HG03354 (cell line): Measurements from ENCODE around the gene DGKZ.

Experiments
- ATAC-seq: cut with Tn5 transposase; IDR thresholded peaks from one replicate; pipeline ENCODE4 v1.9.1; 2021; ENCODE audit warnings: mild to moderate bottlenecking; ENCODE audit not compliant: unreplicated experiment, poor library complexity, severe bottlenecking

The DGKZ gene

GRCh38 chr11:46421257-46421880 lies 74.1 kb downstream of the DGKZ start:
- no peak for ATAC-seq

DNA sequence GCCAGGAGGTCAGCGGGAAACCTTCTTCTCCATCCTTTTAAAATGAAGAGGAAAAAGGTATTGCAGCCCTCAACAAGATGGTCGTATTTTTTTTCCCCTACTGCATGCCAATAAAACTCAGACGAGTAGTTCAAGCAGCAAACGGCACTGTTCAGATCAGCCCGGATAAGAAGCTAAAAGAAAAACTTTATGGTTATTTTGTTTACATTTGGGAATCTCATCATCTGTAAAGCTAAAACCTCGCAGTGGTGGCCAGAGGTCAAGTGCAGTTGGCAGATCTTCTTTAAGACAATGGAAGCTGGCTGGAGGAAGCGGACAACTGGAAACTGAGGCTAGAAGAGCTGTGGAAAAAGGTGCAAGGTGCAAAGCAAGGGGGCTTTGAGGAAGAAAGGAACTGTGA lies 75.3 kb downstream of the DGKZ start:
- no peak for ATAC-seq

DNA sequence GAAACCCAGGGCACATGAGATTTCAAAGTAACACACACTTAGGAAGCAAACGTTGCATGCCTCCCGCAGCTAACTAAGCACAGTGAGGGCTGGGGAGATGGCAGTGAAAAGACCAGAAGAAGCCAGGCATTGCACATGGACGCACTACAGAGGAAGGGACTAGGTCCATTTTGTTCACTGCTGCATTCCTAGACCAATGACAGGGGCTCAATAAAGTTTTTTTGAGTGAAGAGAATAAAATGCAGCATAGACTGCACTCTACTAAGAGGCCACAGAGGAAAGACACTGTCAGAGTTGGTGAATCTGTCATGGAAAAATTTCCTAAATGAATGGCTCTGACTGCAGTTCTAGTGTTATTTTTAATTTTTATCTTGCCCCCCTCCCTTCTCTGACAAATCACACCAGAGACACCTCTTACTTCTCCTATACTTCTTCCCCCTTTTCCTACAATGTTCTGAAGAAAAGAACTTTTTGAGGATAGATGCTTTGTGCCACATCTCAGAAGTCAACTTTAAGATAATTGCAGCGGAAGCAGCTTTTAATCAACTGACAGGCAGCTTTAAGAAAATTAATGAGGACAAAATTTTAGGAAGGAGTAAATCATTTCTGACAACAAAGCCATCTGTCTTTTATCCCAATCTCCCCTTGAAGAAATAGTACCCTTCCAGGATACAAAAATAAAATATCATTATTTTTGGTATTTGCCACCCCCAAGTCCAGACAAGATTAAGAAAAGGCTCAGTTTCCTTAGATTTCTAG lies 79.1 kb downstream of the DGKZ start:
- no peak for ATAC-seq

GRCh38 chr11:46427364-46427763 lies 80.1 kb downstream of the DGKZ start:
- no peak for ATAC-seq

DNA sequence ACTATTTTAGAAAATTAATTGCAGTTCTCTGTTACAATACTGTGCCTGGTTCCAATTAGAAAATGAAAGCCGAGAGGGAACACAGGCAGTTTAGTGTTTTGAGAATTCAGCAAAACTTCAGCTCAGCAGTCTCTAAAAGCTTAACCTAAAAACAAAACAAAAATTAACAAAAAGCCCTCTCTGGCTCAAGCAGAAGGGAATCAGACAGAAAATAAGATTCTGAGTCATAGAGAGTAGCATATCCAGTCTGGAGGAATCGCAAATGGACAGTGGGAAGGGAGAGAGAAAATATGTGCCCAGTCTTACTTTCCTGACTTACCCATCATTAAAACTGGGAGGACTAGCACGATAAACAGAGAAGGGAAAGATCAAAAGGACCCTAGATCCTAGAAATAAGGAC lies 82.5 kb downstream of the DGKZ start:
- ATAC-seq, result no peak
